K562 (cell line): ENCODE results near the gene COL9A3. TPM values are rescaled to one million over a fixed set of nuclear protein-coding genes. Genes with fewer than 3 reads are reported as not detected.

Experiments
- BHLHE40 ChIP-seq: IDR thresholded peaks from 2 replicates; pipeline ENCODE4 v1.6.1; 2011; ENCODE audit warnings: low read length, improper control_type of control experiment
- CC2D1A ChIP-seq: fragments of 450-650 bp; IDR thresholded peaks from 2 replicates; pipeline ENCODE4 v1.6.1; 2017; ENCODE audit warnings: mild to moderate bottlenecking
- CHD2 ChIP-seq: IDR thresholded peaks from 2 replicates; pipeline ENCODE4 v1.6.1; 2011; ENCODE audit warnings: low read depth, low read length
- CREB1 ChIP-seq, 2 experiments: sonication (generic) in 1 of 2; formaldehyde crosslinking in 1 of 2; IDR thresholded peaks; 2 replicates each; pipeline versions ENCODE4 v1.6.1 to v1.8.0; 2012 to 2022; ENCODE audit warnings: inconsistent platforms in 1 of 2, mild to moderate bottlenecking in 1 of 2, missing genetic modification reagents in 1 of 2, moderate library complexity in 1 of 2
- DMBX1 ChIP-seq: fragments of 250-450 bp; sonication (Bioruptor Pico); IDR thresholded peaks from 2 replicates; pipeline ENCODE4 v1.8.0; 2022; ENCODE audit warnings: inconsistent platforms, mild to moderate bottlenecking, moderate library complexity, borderline replicate concordance
- E2F3 ChIP-seq: fragments of 250-450 bp; sonication (Bioruptor Pico); IDR thresholded peaks from 2 replicates; pipeline ENCODE4 v1.4.0; 2020; ENCODE audit warnings: mild to moderate bottlenecking
- EP400 ChIP-seq: fragments of 450-650 bp; IDR thresholded peaks from 2 replicates; pipeline ENCODE4 v1.6.1; 2017; ENCODE audit warnings: antibody characterized with exemption, mild to moderate bottlenecking, moderate library complexity
- HMGN3 ChIP-seq: IDR thresholded peaks from 2 replicates; pipeline ENCODE4 v1.6.1; 2011; ENCODE audit warnings: borderline replicate concordance, low read depth, mild to moderate bottlenecking, mixed read lengths, low read length; ENCODE audit not compliant: insufficient read length; ENCODE audit errors: extremely low read depth
- KDM2B ChIP-seq: fragments of 250-450 bp; sonication (Bioruptor Pico); IDR thresholded peaks from 2 replicates; pipeline ENCODE4 v1.8.0; 2021; ENCODE audit warnings: mild to moderate bottlenecking, moderate library complexity
- KDM4B ChIP-seq, 2 experiments: fragments of 450-650 bp in 1 of 2; sonication (generic) in 1 of 2; IDR thresholded peaks; 2 replicates each; pipeline ENCODE4 v1.6.1; 2016 to 2017; ENCODE audit warnings: borderline replicate concordance in 2 of 2, antibody characterized with exemption in 1 of 2, low read depth in 1 of 2, mild to moderate bottlenecking in 1 of 2
- MECOM ChIP-seq: fragments of 250-450 bp; sonication (Bioruptor Pico); IDR thresholded peaks from 2 replicates; pipeline ENCODE4 v1.8.0; 2022; ENCODE audit warnings: inconsistent platforms
- POLR2G ChIP-seq: fragments of 200-400 bp; formaldehyde crosslinking; IDR thresholded peaks from 2 replicates; pipeline ENCODE4 v1.6.1; 2017; ENCODE audit warnings: low read depth, mild to moderate bottlenecking, antibody characterized with exemption, low read length, moderate library complexity
- RAD21 ChIP-seq, 2 experiments: fragments of 250-450 bp in 1 of 2; fragments of 450-650 bp in 1 of 2; sonication (Bioruptor Pico) in 1 of 2; formaldehyde crosslinking in 1 of 2; IDR thresholded peaks in 1 of 2; conservative IDR thresholded peaks in 1 of 2; 2 replicates each; pipeline versions ENCODE4 v1.4.0 to v1.8.0; 2020 to 2022; ENCODE audit warnings: mild to moderate bottlenecking in 2 of 2, moderate library complexity in 1 of 2
- RAD51 ChIP-seq: fragments of 450-650 bp; IDR thresholded peaks from 2 replicates; pipeline ENCODE4 v1.7.1; 2016; ENCODE audit warnings: low read depth, mild to moderate bottlenecking, borderline replicate concordance
- RBM22 ChIP-seq: fragments of 200-400 bp; formaldehyde crosslinking; IDR thresholded peaks from 2 replicates; pipeline ENCODE4 v1.6.1; 2018; ENCODE audit warnings: low read length, low read depth; ENCODE audit not compliant: poor library complexity, severe bottlenecking
- TCF3 ChIP-seq: sonication (generic); formaldehyde crosslinking; IDR thresholded peaks from 2 replicates; pipeline ENCODE4 v1.4.0; 2020; ENCODE audit warnings: mild to moderate bottlenecking, missing genetic modification reagents
- TOE1 ChIP-seq, 2 experiments: fragments of 450-650 bp in 1 of 2; sonication (generic) in 1 of 2; formaldehyde crosslinking in 1 of 2; IDR thresholded peaks; 2 replicates each; pipeline versions ENCODE4 v1.7.1 to v1.8.0; 2016 to 2022; ENCODE audit warnings: borderline replicate concordance in 2 of 2, mild to moderate bottlenecking in 2 of 2, antibody characterized with exemption in 1 of 2, inconsistent platforms in 1 of 2, low read depth in 1 of 2, missing genetic modification reagents in 1 of 2, moderate library complexity in 1 of 2
- ZFP36 ChIP-seq: fragments of 150-350 bp; IDR thresholded peaks from 2 replicates; pipeline ENCODE4 v1.6.1; 2018; ENCODE audit warnings: low read length, low read depth; ENCODE audit not compliant: partially characterized antibody
- ZKSCAN1 ChIP-seq: fragments of 150-350 bp; IDR thresholded peaks from 2 replicates; pipeline ENCODE4 v1.6.1; 2016; ENCODE audit warnings: low read depth, low read length
- ZNF347 ChIP-seq: fragments of 450-650 bp; formaldehyde crosslinking; IDR thresholded peaks from 2 replicates; pipeline ENCODE4 v1.4.0; 2020; ENCODE audit warnings: low read depth, mild to moderate bottlenecking, moderate library complexity
- ZNF384 ChIP-seq: IDR thresholded peaks from 2 replicates; pipeline ENCODE4 v1.6.1; 2012; ENCODE audit warnings: low read depth, low read length, improper control_type of control experiment
- polyA plus RNA-seq, 8 experiments: library from polyadenylated mRNA; depleted of rRNA in 4 of 8; stranded (reverse) in 5 of 8; unstranded in 3 of 8; fragments of >200 nt; fragmentation: Nextera tagmentation in 2 of 8; fragmentation: Illumina TruSeq in 1 of 8; extraction: Ambion mirVana in 2 of 8; extraction: Trizol in 1 of 8; gene quantifications; 2 replicates each; pipeline versions ENCODE4 v1.2.1 to v1.2.3, GENCODE V29; 2011 to 2014; ENCODE audit warnings: inconsistent platforms in 1 of 8, missing spikeins in 1 of 8
- total RNA-seq, 7 experiments: library from RNA; depleted of rRNA in 6 of 7; stranded (reverse); fragments of >200 nt in 6 of 7; fragmentation: Illumina TruSeq in 2 of 7; extraction: Trizol in 2 of 7; gene quantifications; 2 replicates each; pipeline versions ENCODE4 v1.2.1 to v1.2.3, GENCODE V29; 2011 to 2021; ENCODE audit warnings: low replicate concordance in 1 of 7
- TF ChIP-seq, protein P1 (sequence below): sonication (generic); formaldehyde crosslinking; IDR thresholded peaks from 2 replicates; pipeline ENCODE4 v1.8.1; 2023; ENCODE audit warnings: mild to moderate bottlenecking, missing genetic modification reagents, moderate library complexity
- TF ChIP-seq, protein P2 (sequence below), 3 experiments: IDR thresholded peaks in 2 of 3; conservative IDR thresholded peaks in 1 of 3; 2 replicates each; pipeline ENCODE4 v1.5.1; 2011 to 2012; ENCODE audit warnings: low read length in 3 of 3, mild to moderate bottlenecking in 3 of 3, control low read depth in 2 of 3, improper control_type of control experiment in 1 of 3, inconsistent platforms in 1 of 3, low read depth in 1 of 3, mixed read lengths in 1 of 3, moderate library complexity in 1 of 3; ENCODE audit not compliant: insufficient read depth in 2 of 3

The COL9A3 gene
- total and polyA plus RNA-seq, 9 of the 15 experiments (the other 6 are each of a cell fraction or from before 2014, with no cell fraction given) = 0.14 to 3.6 (median 0.88) TPM; not detected in 1

DNA sequence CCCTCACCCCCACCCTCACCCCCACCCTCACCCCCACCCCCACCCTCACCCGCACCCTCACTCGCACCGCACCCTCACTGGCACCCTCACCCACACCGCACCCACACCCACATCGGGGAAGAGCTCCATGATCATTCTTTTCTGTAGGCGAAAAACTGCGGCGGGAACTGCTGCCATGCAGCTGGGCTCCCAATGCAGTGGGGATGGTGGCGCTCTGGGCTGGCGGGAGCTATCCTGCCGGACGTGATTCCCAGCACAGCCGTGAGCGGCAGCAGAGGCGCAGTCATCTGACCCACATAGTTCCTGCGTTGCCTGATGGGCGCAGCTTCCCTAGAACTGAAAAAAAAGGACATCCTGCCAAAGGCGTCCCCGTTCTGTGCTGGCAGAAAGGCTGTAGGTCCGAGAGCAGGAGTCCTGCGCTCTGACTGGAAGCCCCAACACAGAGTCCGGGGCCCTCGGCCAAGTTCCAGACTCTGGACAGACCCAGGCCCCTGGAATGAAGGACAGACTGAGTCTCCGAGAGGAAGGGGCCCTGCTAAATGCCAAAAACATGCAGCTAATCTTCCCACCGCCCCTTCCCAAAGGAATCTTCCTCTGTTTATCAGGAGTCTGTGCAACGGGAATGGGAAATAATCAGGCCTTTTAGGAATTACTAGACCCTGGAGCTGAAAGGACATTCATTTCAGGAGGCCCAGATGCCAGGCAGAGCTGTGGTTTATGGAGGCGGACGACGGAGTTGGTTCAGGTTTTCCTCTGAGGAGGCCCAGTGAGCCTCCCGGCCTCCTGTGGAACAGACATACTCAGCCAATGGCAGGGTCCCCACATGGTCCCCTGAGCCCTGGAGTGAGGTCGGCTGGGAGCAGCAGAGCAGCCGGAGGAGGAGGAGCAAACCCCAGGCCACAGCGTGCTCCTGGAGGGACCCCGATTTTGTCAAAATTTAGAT, 58.8 kb downstream of the COL9A3 start (continued):
- TF ChIP-seq ZNF384 (peak; percentile 93), TCF3 (CRISPR knock-in tag) (peak; percentile 12; the same call in 1 of the 2 replicates), CHD2 (peak; percentile 64; the same call in 1 of the 2 replicates), POLR2G (peak; percentile 79), CC2D1A (peak; percentile 43; the same call in 1 of the 2 replicates), RAD21 (CRISPR knock-in tag; conservative IDR thresholded peaks at IDR 0.05 in 1 of 2, IDR thresholded peaks at IDR 0.05 in 1 of 2) (peak; percentile 12 to 57; a peak in 3 of 4 replicates), ZKSCAN1 (0 out of 2 replicates have a peak, but pooled peaks have one; percentile 40), ZFP36 (peak; percentile 11), HMGN3 (peak; percentile 41), CREB1 (IDR thresholded peaks at IDR 0.05) (no peak), CREB1 (CRISPR knock-in tag; IDR thresholded peaks at IDR 0.05) (0 out of 2 replicates have a peak, but pooled peaks have one; percentile 35), BHLHE40 (peak; percentile 53; the same call in 1 of the 2 replicates), KDM4B (IDR thresholded peaks at IDR 0.05; ENCODE audit: borderline replicate concordance in 2 of 2, low read depth in 1 of 2) (no peak), RAD51 (peak; percentile 76), DMBX1 (CRISPR knock-in tag) (no peak), RBM22 (no peak), E2F3 (0 out of 2 replicates have a peak, but pooled peaks have one; percentile 48), MECOM (CRISPR knock-in tag) (no peak), TOE1 (IDR thresholded peaks at IDR 0.05; ENCODE audit: borderline replicate concordance) (peak; percentile 43; the same call in 1 of the 2 replicates), TOE1 (CRISPR knock-in tag; IDR thresholded peaks at IDR 0.05; ENCODE audit: borderline replicate concordance, low read depth) (no peak), EP400 (peak; percentile 26; the same call in 1 of the 2 replicates), ZNF347 (CRISPR knock-in tag) (no peak), KDM2B (no peak)
- TF ChIP-seq, protein P1, sequence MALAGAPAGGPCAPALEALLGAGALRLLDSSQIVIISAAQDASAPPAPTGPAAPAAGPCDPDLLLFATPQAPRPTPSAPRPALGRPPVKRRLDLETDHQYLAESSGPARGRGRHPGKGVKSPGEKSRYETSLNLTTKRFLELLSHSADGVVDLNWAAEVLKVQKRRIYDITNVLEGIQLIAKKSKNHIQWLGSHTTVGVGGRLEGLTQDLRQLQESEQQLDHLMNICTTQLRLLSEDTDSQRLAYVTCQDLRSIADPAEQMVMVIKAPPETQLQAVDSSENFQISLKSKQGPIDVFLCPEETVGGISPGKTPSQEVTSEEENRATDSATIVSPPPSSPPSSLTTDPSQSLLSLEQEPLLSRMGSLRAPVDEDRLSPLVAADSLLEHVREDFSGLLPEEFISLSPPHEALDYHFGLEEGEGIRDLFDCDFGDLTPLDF (CRISPR knock-in tag) = peak; percentile 92
- TF ChIP-seq, protein P2, sequence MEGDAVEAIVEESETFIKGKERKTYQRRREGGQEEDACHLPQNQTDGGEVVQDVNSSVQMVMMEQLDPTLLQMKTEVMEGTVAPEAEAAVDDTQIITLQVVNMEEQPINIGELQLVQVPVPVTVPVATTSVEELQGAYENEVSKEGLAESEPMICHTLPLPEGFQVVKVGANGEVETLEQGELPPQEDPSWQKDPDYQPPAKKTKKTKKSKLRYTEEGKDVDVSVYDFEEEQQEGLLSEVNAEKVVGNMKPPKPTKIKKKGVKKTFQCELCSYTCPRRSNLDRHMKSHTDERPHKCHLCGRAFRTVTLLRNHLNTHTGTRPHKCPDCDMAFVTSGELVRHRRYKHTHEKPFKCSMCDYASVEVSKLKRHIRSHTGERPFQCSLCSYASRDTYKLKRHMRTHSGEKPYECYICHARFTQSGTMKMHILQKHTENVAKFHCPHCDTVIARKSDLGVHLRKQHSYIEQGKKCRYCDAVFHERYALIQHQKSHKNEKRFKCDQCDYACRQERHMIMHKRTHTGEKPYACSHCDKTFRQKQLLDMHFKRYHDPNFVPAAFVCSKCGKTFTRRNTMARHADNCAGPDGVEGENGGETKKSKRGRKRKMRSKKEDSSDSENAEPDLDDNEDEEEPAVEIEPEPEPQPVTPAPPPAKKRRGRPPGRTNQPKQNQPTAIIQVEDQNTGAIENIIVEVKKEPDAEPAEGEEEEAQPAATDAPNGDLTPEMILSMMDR (IDR thresholded peaks at IDR 0.05 in 2 of 3, conservative IDR thresholded peaks at IDR 0.05 in 1 of 3; ENCODE audit: insufficient read depth in 2 of 3, low read depth in 1 of 3, low read length in 3 of 3) = peak; percentile 84 to 95 (median 94)
